Adrenal gland (tissue), 12 donors: ENCODE results near the gene THNSL1. TPM values are rescaled to one million over a fixed set of nuclear protein-coding genes. Genes with fewer than 3 reads are reported as not detected.

Experiments used
- DNase-seq, 7 donors: peaks; one replicate each; pipeline ENCODE4 v3.0.0-alpha.2; 2019 to 2020
- H3K27ac ChIP-seq, 5 donors: fragments of 200-600 bp; sonication (generic) in 4 of 5; 1 replicate in 3 of 5; 2 replicates in 2 of 5; pipeline versions ENCODE4 v1.5.1 to v1.8.0; 2016 to 2020; ENCODE audit warnings: mild to moderate bottlenecking in 1 of 5
- H3K27me3 ChIP-seq: fragments of 200-600 bp; 2 replicates; pipeline ENCODE4 v1.8.0; 2021
- H3K36me3 ChIP-seq, 2 donors: fragments of 200-600 bp; replicated peaks in 1 of 2; 1 replicate in 1 of 2; 2 replicates in 1 of 2; pipeline versions ENCODE4 v1.5.1 to v1.8.0; 2018 to 2022
- H3K4me1 ChIP-seq, 2 donors: fragments of 200-600 bp; replicated peaks in 1 of 2; 1 replicate in 1 of 2; 2 replicates in 1 of 2; pipeline versions ENCODE4 v1.5.1 to v1.8.0; 2018 to 2021
- H3K4me3 ChIP-seq, 4 donors: fragments of 200-600 bp; sonication (generic) in 3 of 4; one replicate each; pipeline ENCODE4 v1.5.1; 2016 to 2018
- H3K9me3 ChIP-seq, 3 donors: fragments of 200-600 bp; sonication (generic) in 1 of 3; replicated peaks in 1 of 3; 1 replicate in 2 of 3; 2 replicates in 1 of 3; pipeline versions ENCODE4 v1.5.1 to v1.8.0; 2016 to 2021
- POLR2A ChIP-seq, 2 donors: fragments of 450-650 bp; IDR thresholded peaks; one replicate each; pipeline ENCODE4 v1.6.1; 2017; ENCODE audit warnings: antibody characterized with exemption in 2 of 2, mild to moderate bottlenecking in 2 of 2, moderate library complexity in 1 of 2
- WGBS, 4 donors: extraction: QIAGEN DNeasy Blood & Tissue Kit in 2 of 4; methylation state at CpG; one replicate each; pipeline versions ENCODE4 v1.1.5 to v1.1.7; 2013 to 2017; 5-methylcytosine and 5-hydroxymethylcytosine counted together
- intact Hi-C, 2 donors: fragments of 100-400 bp; cut with DNase I; formaldehyde crosslinking; loops; one replicate each; pipeline versions ENCODE4 v1.14.1 to v1.15.0; 2022 to 2023
- polyA plus RNA-seq, 3 donors: library from polyadenylated mRNA; stranded (reverse); fragments of 200-250 nt in 2 of 3; fragments of 350-450 nt in 1 of 3; fragmentation: Illumina TruSeq in 1 of 3; extraction: RNeasy Lipid Tissue Mini Kit (QIAGEN cat#74804) in 1 of 3; gene quantifications; one replicate each; pipeline ENCODE4 v1.2.3, GENCODE V29; 2013 to 2014
- total RNA-seq, 9 donors: library from RNA; depleted of rRNA in 4 of 9; stranded (reverse); fragments of >200 nt in 4 of 9; fragments of 120-200 nt in 1 of 9; fragmentation: NEBNext Ultra II Directional in 1 of 9; extraction: Animal tissue kit (Norgen Biotek cat#: 25700) in 1 of 9; gene quantifications; one replicate each; pipeline versions ENCODE4 v1.1.0 to v1.2.4, GENCODE V29; 2013 to 2023
- TF ChIP-seq, protein P1 (sequence below), 6 experiments: fragments of 450-650 bp in 4 of 6; fragments of 200-600 bp in 2 of 6; sonication (generic) in 1 of 6; IDR thresholded peaks; 1 replicate in 5 of 6; 2 replicates in 1 of 6; pipeline versions ENCODE4 v1.5.1 to v1.8.0; 2016 to 2021; ENCODE audit warnings: antibody characterized with exemption in 6 of 6, mild to moderate bottlenecking in 2 of 6, moderate library complexity in 1 of 6
- donor health status: healthy with polysubstance abuse.
- donor health status: Bipolar disorder and iron deficiency.
- donor health status: DM: yes; HTN: yes; CAD: no.
- donor health status: DM: no; HTN: no; CAD: no.
- donor health status: DM: no; HTN: no; CAD: no.
- donor health status: DM: yes; HTN: yes; CAD: no.

The THNSL1 gene
- total and polyA plus RNA-seq, 12 donors, result 3.3 to 14.9 (median 5.3) TPM

DNA sequence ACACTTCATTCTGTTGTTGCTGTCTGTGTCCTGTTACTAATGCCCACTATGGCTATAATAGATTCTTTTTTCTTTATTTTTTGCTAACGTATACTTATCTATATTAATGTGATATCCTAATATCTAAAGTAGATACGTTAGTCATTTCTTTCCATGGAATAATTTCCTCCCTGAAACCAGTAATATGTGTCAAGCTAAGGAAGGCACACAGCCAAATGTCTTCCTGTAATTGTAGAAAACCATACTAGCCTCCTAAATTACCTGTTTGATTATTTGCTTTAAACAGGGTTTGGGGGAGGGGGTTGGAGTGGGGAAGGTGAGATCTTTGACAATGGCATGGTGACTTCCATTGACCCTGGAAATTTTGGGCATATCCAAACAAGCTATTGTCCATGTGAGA, 56.4 kb downstream of the THNSL1 start:
- no peak for DNase-seq
- Histone ChIP-seq H3K27ac (no peak overlapping the region), H3K4me1 (no peaks in the 10 kb centered on the region), H3K36me3 (no peaks in the 10 kb centered on the region), H3K4me3 (no peak overlapping the region), H3K27me3 (no peaks in the 10 kb centered on the region), H3K9me3 (no peaks in the 10 kb centered on the region)
- WGBS, 4 donors, result 58 to 69% (median 64%) methylated on average over 2 of the region's 2 CpGs
- intact Hi-C loops, result loop anchor here in 1 of 2 donors (10.0 kb wide), 1 partner anchor 448 kb away; no protein-coding TSS in a partner anchor
- no peak for TF ChIP-seq POLR2A (IDR thresholded peaks at IDR 0.05)
- TF ChIP-seq, protein P1, sequence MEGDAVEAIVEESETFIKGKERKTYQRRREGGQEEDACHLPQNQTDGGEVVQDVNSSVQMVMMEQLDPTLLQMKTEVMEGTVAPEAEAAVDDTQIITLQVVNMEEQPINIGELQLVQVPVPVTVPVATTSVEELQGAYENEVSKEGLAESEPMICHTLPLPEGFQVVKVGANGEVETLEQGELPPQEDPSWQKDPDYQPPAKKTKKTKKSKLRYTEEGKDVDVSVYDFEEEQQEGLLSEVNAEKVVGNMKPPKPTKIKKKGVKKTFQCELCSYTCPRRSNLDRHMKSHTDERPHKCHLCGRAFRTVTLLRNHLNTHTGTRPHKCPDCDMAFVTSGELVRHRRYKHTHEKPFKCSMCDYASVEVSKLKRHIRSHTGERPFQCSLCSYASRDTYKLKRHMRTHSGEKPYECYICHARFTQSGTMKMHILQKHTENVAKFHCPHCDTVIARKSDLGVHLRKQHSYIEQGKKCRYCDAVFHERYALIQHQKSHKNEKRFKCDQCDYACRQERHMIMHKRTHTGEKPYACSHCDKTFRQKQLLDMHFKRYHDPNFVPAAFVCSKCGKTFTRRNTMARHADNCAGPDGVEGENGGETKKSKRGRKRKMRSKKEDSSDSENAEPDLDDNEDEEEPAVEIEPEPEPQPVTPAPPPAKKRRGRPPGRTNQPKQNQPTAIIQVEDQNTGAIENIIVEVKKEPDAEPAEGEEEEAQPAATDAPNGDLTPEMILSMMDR (IDR thresholded peaks at IDR 0.05), result no peak

DNA sequence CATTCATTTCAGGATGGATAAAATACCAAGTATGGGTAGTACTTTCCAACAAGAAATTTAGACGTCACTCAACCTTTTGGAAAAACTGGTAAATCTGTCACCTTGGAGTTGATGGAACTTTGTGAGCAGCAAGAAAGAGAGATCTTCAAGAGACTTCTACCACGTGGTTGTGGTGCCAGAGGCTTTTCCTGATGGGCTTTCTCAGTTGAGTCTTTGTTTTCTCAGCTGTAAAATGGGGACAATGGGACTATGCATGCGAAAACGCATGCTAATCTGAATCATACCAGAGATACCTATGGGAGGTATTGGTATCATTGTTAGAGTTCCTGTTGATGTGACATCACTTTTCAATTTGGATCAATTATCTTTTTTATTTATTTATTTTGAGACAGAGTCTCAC, 59.4 kb downstream of the THNSL1 start:
- Histone ChIP-seq H3K27ac (no peak overlapping the region), H3K36me3 (no peaks in the 10 kb centered on the region), H3K4me1 (peaks cover 0 to 1% of the 10 kb centered on the region in 2 donors), H3K27me3 (no peaks in the 10 kb centered on the region), H3K9me3 (no peaks in the 10 kb centered on the region), H3K4me3 (no peak overlapping the region)
- intact Hi-C loops, result loop anchor here in 1 of 2 donors (10.0 kb wide), 1 partner anchor 451 kb away; no protein-coding TSS in a partner anchor
- 79 to 88% (median 80%) methylated on average over 4 of the region's 4 CpGs for WGBS, 4 donors
- TF ChIP-seq, protein P1 (IDR thresholded peaks at IDR 0.05), result no peak
- no peak for TF ChIP-seq POLR2A (IDR thresholded peaks at IDR 0.05)
- no peak for DNase-seq

Other genes with a start within 250 kb of the THNSL1 start
- gene PRTFDC1, start 64.0 kb upstream of the THNSL1 start, total RNA-seq, result 10 to 100 TPM; 14.9 to 56.5 (median 29.0) TPM
- gene PRTFDC1, start 64.0 kb upstream of the THNSL1 start, polyA plus RNA-seq, result 10 to 100 TPM; 13.5 to 28.8 (median 24.4) TPM
- under 1 TPM in 4 of 9 donors, not detected in 5; 0.17 to 0.69 (median 0.33) TPM for gene ENKUR, start 454 bp upstream of the THNSL1 start, total RNA-seq
- gene ENKUR, start 454 bp upstream of the THNSL1 start, polyA plus RNA-seq, result under 1 TPM; 0.16 to 0.70 (median 0.17) TPM
- gene GPR158, start 158.4 kb downstream of the THNSL1 start, total RNA-seq, result 1 to 10 TPM in 4 of 9 donors, under 1 TPM in 3, not detected in 2; 0.04 to 2.5 (median 1.2) TPM
- 1 to 10 TPM in 1 of 3 donors, under 1 TPM in 2; 0.24 to 2.3 (median 0.64) TPM for gene GPR158, start 158.4 kb downstream of the THNSL1 start, polyA plus RNA-seq